ENCODE measurements around the gene ADGRL1.

ADGRL1 gene

DNA sequence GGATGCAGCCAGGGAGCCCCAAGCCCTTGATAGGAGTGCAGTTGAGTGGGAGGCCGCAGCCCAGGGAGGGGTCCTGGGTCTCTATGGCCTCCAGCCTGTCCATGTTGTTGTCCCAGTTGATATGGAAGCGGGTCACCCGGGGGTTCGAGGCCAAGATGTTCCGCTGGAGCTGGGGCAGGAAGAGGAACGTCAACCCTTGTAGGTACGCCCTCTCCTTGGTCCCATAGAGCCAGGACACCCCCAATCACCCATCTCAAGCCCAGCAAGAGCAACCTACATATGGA, 85.5 kb downstream of the ADGRL1 start:
- DNase-seq (ENCODE audit: low read depth in 2 of 2): no peak
- TF ChIP-seq, protein P1, sequence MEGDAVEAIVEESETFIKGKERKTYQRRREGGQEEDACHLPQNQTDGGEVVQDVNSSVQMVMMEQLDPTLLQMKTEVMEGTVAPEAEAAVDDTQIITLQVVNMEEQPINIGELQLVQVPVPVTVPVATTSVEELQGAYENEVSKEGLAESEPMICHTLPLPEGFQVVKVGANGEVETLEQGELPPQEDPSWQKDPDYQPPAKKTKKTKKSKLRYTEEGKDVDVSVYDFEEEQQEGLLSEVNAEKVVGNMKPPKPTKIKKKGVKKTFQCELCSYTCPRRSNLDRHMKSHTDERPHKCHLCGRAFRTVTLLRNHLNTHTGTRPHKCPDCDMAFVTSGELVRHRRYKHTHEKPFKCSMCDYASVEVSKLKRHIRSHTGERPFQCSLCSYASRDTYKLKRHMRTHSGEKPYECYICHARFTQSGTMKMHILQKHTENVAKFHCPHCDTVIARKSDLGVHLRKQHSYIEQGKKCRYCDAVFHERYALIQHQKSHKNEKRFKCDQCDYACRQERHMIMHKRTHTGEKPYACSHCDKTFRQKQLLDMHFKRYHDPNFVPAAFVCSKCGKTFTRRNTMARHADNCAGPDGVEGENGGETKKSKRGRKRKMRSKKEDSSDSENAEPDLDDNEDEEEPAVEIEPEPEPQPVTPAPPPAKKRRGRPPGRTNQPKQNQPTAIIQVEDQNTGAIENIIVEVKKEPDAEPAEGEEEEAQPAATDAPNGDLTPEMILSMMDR (IDR thresholded peaks at IDR 0.05; ENCODE audit: low read depth, low read length): no peak
- no peak overlapping the region for H3K4me3 ChIP-seq (replicated peaks in 1 of 2; ENCODE audit: low read depth in 2 of 2, low read length in 2 of 2)

DNA sequence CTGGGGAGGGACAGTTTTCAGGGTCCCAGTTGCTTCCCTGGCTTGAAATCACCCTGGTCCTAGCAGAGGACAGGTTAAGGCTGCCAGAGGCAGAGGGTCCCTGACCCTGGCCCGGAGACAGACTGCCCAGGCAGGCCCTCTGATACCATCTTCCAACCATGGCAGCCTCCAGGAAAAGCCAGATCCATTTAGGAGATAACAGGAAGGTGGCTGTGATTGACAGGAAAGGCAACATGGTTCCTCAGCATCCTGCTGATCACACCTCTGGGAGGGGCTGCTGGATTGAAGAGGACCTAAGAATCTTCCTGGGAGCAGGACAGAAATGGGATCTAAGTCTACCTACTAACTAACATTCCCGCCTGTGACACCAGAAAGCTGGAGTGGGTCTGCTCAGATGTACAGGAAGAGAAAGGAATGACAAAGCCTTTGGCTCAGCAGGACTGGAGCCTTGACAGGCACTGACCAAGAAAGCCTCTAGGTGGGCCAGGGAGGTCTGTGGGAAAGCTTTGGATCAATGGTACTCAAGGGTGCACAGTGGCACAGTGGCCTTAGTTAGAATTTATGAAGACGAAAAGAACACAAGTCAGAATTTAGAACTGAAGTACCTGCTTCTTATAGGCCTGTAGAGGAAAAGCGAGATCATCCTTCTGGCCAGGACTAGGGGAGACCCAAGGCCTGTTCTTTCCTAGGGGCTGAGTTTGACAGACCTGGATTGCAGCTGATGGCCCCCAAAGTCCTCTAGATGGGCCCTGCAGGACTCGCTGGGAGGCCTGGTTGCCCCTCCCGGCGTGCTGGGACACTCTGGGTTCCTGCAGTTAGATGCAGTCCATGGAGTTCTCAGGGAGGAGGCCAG, 86.1 kb downstream of the ADGRL1 start:
- H3K4me3 ChIP-seq (replicated peaks in 1 of 2; ENCODE audit: low read depth in 2 of 2, low read length in 2 of 2): no peak overlapping the region
- TF ChIP-seq, protein P1 (IDR thresholded peaks at IDR 0.05; ENCODE audit: low read depth, low read length): no peak
- no peak for DNase-seq (ENCODE audit: low read depth in 2 of 2)

DNA sequence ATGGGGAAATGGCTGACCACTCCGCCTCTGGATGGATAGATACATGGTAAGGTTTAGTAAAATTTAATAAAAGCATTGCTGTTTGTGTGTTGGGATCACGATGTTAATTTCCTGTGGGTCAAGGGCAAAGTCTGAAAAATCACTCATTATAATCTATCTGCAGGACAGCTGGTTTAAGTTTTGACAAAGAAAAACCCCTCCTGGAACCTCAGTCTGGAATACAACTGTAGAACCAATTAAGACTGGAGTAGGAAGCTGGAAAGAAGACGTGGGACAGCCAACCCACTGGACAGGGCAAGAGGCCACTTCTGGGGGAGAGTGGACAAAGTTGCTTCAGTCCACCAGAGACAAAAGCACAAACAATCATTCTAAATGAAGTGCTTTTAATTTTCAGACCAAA, 86.8 kb downstream of the ADGRL1 start:
- no peak overlapping the region for H3K4me3 ChIP-seq (replicated peaks in 1 of 2; ENCODE audit: low read depth in 2 of 2, low read length in 2 of 2)
- no peak for DNase-seq (ENCODE audit: low read depth in 2 of 2)
- TF ChIP-seq, protein P1 (IDR thresholded peaks at IDR 0.05; ENCODE audit: low read depth, low read length): no peak

DNA sequence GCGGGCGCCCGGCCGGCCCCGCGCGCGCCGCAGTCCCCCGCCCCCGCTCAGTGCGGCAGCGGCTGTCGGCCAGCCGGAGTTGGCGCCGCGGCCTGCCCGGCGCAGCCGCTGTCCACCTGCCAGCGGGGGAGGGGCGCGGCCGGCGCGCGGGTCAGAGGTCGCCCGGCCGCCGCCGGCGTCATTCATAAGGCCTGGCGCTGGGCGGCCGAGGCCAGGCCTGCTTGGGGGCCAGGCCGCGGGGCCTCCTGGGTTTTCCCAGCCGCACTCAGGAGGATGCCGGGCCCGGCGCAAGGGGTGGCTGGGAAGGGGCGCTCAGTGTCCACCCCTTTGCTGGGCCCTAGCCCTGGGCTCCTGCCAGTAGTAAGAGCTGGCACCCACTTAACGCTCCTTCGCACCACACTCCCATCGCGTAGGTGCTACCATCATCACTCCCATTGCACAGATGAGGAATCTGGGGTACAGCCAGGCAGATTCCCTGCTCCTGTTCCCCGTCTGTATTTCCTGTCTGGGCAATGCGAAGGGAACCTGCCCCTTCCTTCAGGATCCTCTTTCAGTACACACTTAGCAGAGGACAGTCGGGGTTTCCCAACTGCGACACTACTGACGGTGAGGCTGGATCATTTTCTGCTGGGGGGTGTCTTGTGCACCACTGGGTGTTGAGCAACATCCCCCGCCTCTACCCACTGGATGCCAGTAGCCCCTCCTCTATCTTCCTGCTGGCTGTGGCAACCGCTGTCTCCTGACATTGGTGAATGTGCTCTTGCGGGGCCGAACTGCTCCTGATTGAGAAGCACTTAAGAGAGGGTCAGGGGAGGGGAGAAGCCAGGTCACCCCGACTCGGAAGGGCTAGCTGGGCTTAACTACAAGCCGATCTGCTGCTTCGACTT, 87.6 kb downstream of the ADGRL1 start:
- TF ChIP-seq, protein P1 (IDR thresholded peaks at IDR 0.05; ENCODE audit: low read depth, low read length): no peak
- H3K4me3 ChIP-seq (replicated peaks in 1 of 2; ENCODE audit: low read depth in 2 of 2, low read length in 2 of 2): peak overlapping the region; percentile 39 to 51
- DNase-seq (ENCODE audit: low read depth in 2 of 2): peak; percentile 69 to 88

DNA sequence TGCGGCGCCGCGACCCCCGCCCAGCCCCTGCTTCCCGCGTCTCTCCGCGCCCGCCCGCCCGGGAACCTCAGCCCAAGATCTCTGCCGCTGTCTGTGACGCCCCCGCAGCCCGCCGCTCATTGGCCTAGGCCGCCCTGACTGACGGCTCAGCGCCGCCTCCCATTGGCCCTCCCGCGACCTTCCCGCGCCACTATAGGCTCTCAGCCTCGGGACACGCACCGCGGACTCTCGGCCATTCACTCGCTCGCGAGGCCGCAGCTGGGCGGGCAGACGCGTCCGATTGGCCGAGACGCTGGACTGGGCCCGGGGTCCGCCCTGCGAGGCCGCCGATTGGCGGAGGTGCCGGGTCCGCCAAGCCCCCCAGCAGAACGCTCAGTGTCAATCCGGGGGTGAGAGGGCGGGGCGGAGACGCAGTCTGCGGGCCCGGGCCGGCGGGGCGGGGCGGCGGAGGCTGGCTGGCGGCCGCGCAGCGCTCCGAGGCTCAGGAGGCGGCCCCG, 88.3 kb downstream of the ADGRL1 start, which contains the start of gene PRKACA:
PRKACA (minus strand) TSS at position 95 of the 497 bp plus-strand sequence. CDS start 215 bp downstream, outside the sequence.
- TF ChIP-seq, protein P1 (IDR thresholded peaks at IDR 0.05; ENCODE audit: low read depth, low read length): no peak
- DNase-seq (ENCODE audit: low read depth in 2 of 2): peak; percentile 98 to 99
- peak within 1 kb of the TSS; percentile 80 to 95 for H3K4me3 ChIP-seq (replicated peaks in 1 of 2; ENCODE audit: low read depth in 2 of 2, low read length in 2 of 2)

DNA sequence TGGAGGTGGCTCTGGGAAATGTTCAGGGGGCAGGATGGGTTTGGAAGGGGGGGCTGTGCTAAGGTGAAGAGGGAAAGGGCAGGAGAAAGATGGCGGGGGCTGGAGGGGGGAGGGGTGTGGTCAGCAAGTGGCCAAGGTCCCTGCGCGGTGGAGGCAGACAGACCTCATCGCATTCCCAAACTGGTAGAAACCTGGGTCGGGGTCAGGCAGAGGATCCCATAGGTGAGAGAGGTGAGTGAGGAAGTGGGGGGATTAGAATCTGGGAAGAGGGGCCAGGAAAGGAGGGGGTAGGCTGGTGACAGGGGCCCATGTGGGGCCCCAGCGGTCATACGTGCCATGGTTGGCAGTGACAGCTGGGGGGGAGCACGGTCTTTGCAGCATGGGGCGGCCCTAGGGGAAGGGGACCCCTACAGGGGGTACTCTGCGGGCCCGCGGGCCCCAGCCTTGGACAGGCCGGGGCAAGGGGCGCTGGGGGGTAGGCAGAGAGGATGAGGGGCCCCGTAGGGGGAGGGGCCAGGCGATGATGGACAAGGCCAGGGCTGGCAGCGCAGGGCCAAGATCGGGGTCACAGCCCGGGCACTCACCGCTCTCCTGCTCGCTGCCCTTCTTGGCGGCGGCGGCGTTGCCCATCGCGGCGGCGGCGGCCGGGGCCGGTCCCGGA, 88.9 kb downstream of the ADGRL1 start:
- DNase-seq (ENCODE audit: low read depth in 2 of 2): no peak
- peak overlapping the region; percentile 80 to 95 for H3K4me3 ChIP-seq (replicated peaks in 1 of 2; ENCODE audit: low read depth in 2 of 2, low read length in 2 of 2)
- TF ChIP-seq, protein P1 (IDR thresholded peaks at IDR 0.05; ENCODE audit: low read depth, low read length): no peak
